Measurements from ENCODE around the gene IFFO2. TPM values are rescaled to one million over a fixed set of nuclear protein-coding genes. Genes with fewer than 3 reads are reported as not detected.

Gene IFFO2
- total RNA-seq, 4 donors from 2014 or later = 5.0 to 145 (median 13.6) TPM

GRCh38 chr1:18951416-18951815 is 5.1 kb downstream of the IFFO2 start:
- Histone ChIP-seq H3K4me3 (peak overlapping the region in 2 of 4 donors; percentile 25 to 37), H3K27ac (peak overlapping the region; percentile 83 to 91 (median 86)), H3K9me3 (no peaks in the 10 kb centered on the region), H3K27me3 (no peaks in the 10 kb centered on the region), H3K36me3 (no peaks in the 10 kb centered on the region), H3K4me1 (peaks cover 32 to 79% (median 62%) of the 10 kb centered on the region in 4 donors)
- no peak for DNase-seq
- intact Hi-C loops (cut with DNase I; ENCODE audit: low total_unique reads) = no loop called here
- no peak for TF ChIP-seq EP300 (IDR thresholded peaks at IDR 0.05; ENCODE audit: low read depth)
- WGBS, 2 donors (ENCODE audit: low coverage in 1 of 2) = 56% methylated on average over 9 of the region's 9 CpGs; no CpG with 5 or more reads in 1 of the 2 donors
- in situ Hi-C loops (cut with MboI; ENCODE audit: low pct_ligation_motif_present in 1 of 4, low pct_unique_long_range_greater_than_20kb in 1 of 4, low sequenced_read_pairs in 3 of 4) = no loop called here

GRCh38 chr1:18950401-18951026 is 6.0 kb downstream of the IFFO2 start:
- intact Hi-C loops (cut with DNase I; ENCODE audit: low total_unique reads) = no loop called here
- Histone ChIP-seq H3K27ac (peak overlapping the region; percentile 83 to 91 (median 86)), H3K9me3 (no peaks in the 10 kb centered on the region), H3K4me3 (peak overlapping the region in 3 of 4 donors; percentile 5 to 37 (median 25)), H3K27me3 (no peaks in the 10 kb centered on the region), H3K36me3 (no peaks in the 10 kb centered on the region), H3K4me1 (peaks cover 34 to 85% (median 68%) of the 10 kb centered on the region in 4 donors)
- no peak for TF ChIP-seq EP300 (IDR thresholded peaks at IDR 0.05; ENCODE audit: low read depth)
- no peak for TF ChIP-seq POLR2AphosphoS5 (IDR thresholded peaks at IDR 0.05)
- no peak for TF ChIP-seq POLR2A (IDR thresholded peaks at IDR 0.05)
- TF ChIP-seq CTCF (IDR thresholded peaks at IDR 0.05) = no peak
- in situ Hi-C loops (cut with MboI; ENCODE audit: low pct_ligation_motif_present in 1 of 4, low pct_unique_long_range_greater_than_20kb in 1 of 4, low sequenced_read_pairs in 3 of 4) = no loop called here
- 40 to 74% methylated on average over 6 to 19 of the region's 19 CpGs for WGBS, 2 donors (ENCODE audit: low coverage in 1 of 2)
- DNase-seq = no peak

- in situ Hi-C loops (cut with MboI; ENCODE audit: low pct_ligation_motif_present in 1 of 4, low pct_unique_long_range_greater_than_20kb in 1 of 4, low sequenced_read_pairs in 3 of 4) = no loop called here
These were observed 6.6 kb downstream of the IFFO2 start for GRCh38 chr1:18949686-18950400.

GRCh38 chr1:18948913-18949685 is 7.4 kb downstream of the IFFO2 start:
- Histone ChIP-seq H3K4me3 (peak overlapping the region in 1 of 4 donors; percentile 37), H3K36me3 (no peaks in the 10 kb centered on the region), H3K4me1 (peaks cover 46 to 85% (median 69%) of the 10 kb centered on the region in 4 donors), H3K9me3 (no peaks in the 10 kb centered on the region), H3K27me3 (no peaks in the 10 kb centered on the region), H3K27ac (peak overlapping the region; percentile 83 to 91 (median 86))
- 54% methylated on average over 22 of the region's 23 CpGs; no CpG with 5 or more reads in 1 of the 2 donors for WGBS, 2 donors (ENCODE audit: low coverage in 1 of 2)
- TF ChIP-seq POLR2A (IDR thresholded peaks at IDR 0.05) = no peak
- peak in 2 of 5 experiments; percentile 1 to 8 for TF ChIP-seq CTCF (IDR thresholded peaks at IDR 0.05)
- no peak for DNase-seq
- intact Hi-C loops (cut with DNase I; ENCODE audit: low total_unique reads) (loop anchor here (1.0 kb wide), 1 partner anchor 28 kb away; no protein-coding TSS in a partner anchor), in situ Hi-C loops (cut with MboI; ENCODE audit: low pct_ligation_motif_present in 1 of 4, low pct_unique_long_range_greater_than_20kb in 1 of 4, low sequenced_read_pairs in 3 of 4) (no loop called here)

More at GRCh38 chr1:18949686-18950400, 6.6 kb downstream of the IFFO2 start:
- H3K9me3 ChIP-seq = no peaks in the 10 kb centered on the region
- peaks cover 41 to 85% (median 70%) of the 10 kb centered on the region in 4 donors for H3K4me1 ChIP-seq
- H3K27me3 ChIP-seq = no peaks in the 10 kb centered on the region
- WGBS, 2 donors (ENCODE audit: low coverage in 1 of 2) = 35 to 43% methylated on average over 16 to 22 of the region's 22 CpGs
- DNase-seq = no peak
- TF ChIP-seq POLR2A (IDR thresholded peaks at IDR 0.05) (no peak), POLR2AphosphoS5 (IDR thresholded peaks at IDR 0.05) (peak in 2 of 3 donors; percentile 14 to 16), EP300 (IDR thresholded peaks at IDR 0.05; ENCODE audit: low read depth) (no peak), CTCF (IDR thresholded peaks at IDR 0.05) (peak in 1 of 5 experiments; percentile 10)
- H3K36me3 ChIP-seq = no peaks in the 10 kb centered on the region
- intact Hi-C loops (cut with DNase I; ENCODE audit: low total_unique reads) = no loop called here
- peak overlapping the region; percentile 83 to 91 (median 86) for H3K27ac ChIP-seq
- H3K4me3 ChIP-seq = peak overlapping the region in 2 of 4 donors; percentile 25 to 37

Data from transverse colon (tissue), 4 donors.